Aorta (tissue), 5 donors: ENCODE data around the gene AGPAT4. TPM values are rescaled to one million over a fixed set of nuclear protein-coding genes. Genes with fewer than 3 reads are reported as not detected.

Experiments
- ATAC-seq: fragments of 200-7000 bp; cut with Tn5 transposase; one replicate; pipeline ENCODE4 v1.9.1; 2022; ENCODE audit warnings: moderate library complexity; ENCODE audit not compliant: low FRiP score
- DNase-seq, 2 donors: peaks; one replicate each; pipeline ENCODE4 v3.0.0-alpha.2; 2020
- H3K27ac ChIP-seq, 2 donors: one replicate each; pipeline ENCODE4 v1.5.1; 2013; ENCODE audit warnings: low read length in 2 of 2, mild to moderate bottlenecking in 2 of 2, moderate library complexity in 2 of 2, control low read depth in 1 of 2, inconsistent platforms in 1 of 2, low read depth in 1 of 2
- H3K27me3 ChIP-seq, 2 donors: one replicate each; pipeline ENCODE4 v1.6.1; 2013; ENCODE audit warnings: control low read depth in 1 of 2, low read length in 1 of 2, mild to moderate bottlenecking in 1 of 2, moderate library complexity in 1 of 2; ENCODE audit not compliant: insufficient read depth in 2 of 2, control insufficient read depth in 1 of 2
- H3K36me3 ChIP-seq, 2 donors: one replicate each; pipeline ENCODE4 v1.6.1; 2013; ENCODE audit warnings: control low read depth in 1 of 2, low read length in 1 of 2, mild to moderate bottlenecking in 1 of 2; ENCODE audit not compliant: insufficient read depth in 2 of 2, control insufficient read depth in 1 of 2
- H3K4me1 ChIP-seq, 2 donors: one replicate each; pipeline ENCODE4 v1.6.1; 2013; ENCODE audit warnings: low read length in 2 of 2, control low read depth in 1 of 2, mild to moderate bottlenecking in 1 of 2, moderate library complexity in 1 of 2; ENCODE audit not compliant: insufficient read depth in 2 of 2, control insufficient read depth in 1 of 2
- H3K4me3 ChIP-seq, 2 donors: one replicate each; pipeline ENCODE4 v1.5.1; 2013; ENCODE audit warnings: low read length in 2 of 2, control low read depth in 1 of 2, mild to moderate bottlenecking in 1 of 2
- H3K9me3 ChIP-seq: one replicate; pipeline ENCODE4 v1.6.1; 2013; ENCODE audit warnings: mild to moderate bottlenecking, low read length; ENCODE audit not compliant: control insufficient read depth
- WGBS, 2 donors: extraction: QIAGEN DNeasy Blood & Tissue Kit; methylation state at CpG; one replicate each; pipeline ENCODE4 v1.1.7; 2013; 5-methylcytosine and 5-hydroxymethylcytosine counted together
- intact Hi-C, 2 donors: fragments of 100-400 bp; cut with DNase I; formaldehyde crosslinking; loops; one replicate each; pipeline versions ENCODE4 v1.14.2 to v1.15.0; 2022
- polyA plus RNA-seq, 2 donors: library from polyadenylated mRNA; stranded (reverse); fragments of 200-250 nt; gene quantifications; one replicate each; pipeline ENCODE4 v1.2.3, GENCODE V29; 2013
- total RNA-seq, 2 donors: library from RNA; stranded (reverse); fragmentation: NEBNext Ultra II Directional; extraction: Animal tissue kit (Norgen Biotek cat#: 25700); gene quantifications; one replicate each; pipeline ENCODE4 v1.2.1, GENCODE V29; 2021
- donor health status: healthy with polysubstance abuse.
- donor health status: Bipolar disorder and iron deficiency.
- donor health status: DM: no; HTN: no; CAD: no.
- donor health status: DM: no; HTN: no; CAD: no.
- donor health status: DM: yes; HTN: yes; CAD: no.

Gene AGPAT4
- total and polyA plus RNA-seq, 4 donors = 1.0 to 17.9 (median 11.0) TPM

GRCh38 chr6:161100072-161100471 lies 173.8 kb downstream of the AGPAT4 start:
- WGBS, 2 donors = 83 to 84% methylated on average over 8 of the region's 8 CpGs
- ATAC-seq (no peak), DNase-seq (no peak)
- intact Hi-C loops = loop anchor here in 1 of 2 donors (5.0 kb wide), 1 partner anchor 272 kb away; no protein-coding TSS in a partner anchor
- Histone ChIP-seq H3K27ac (no peak overlapping the region), H3K9me3 (no peaks in the 10 kb centered on the region), H3K4me1 (no peaks in the 10 kb centered on the region), H3K27me3 (no peaks in the 10 kb centered on the region), H3K36me3 (peaks cover 3 to 6% of the 10 kb centered on the region in 2 donors), H3K4me3 (no peak overlapping the region)

GRCh38 chr6:161095916-161096315 lies 177.9 kb downstream of the AGPAT4 start:
- Histone ChIP-seq H3K36me3 (peaks cover 3 to 4% of the 10 kb centered on the region in 2 donors), H3K4me1 (no peaks in the 10 kb centered on the region), H3K27me3 (no peaks in the 10 kb centered on the region), H3K4me3 (no peak overlapping the region), H3K27ac (no peak overlapping the region), H3K9me3 (no peaks in the 10 kb centered on the region)
- no peak for ATAC-seq
- no peak for DNase-seq
- intact Hi-C loops = no loop called here

- no peaks in the 10 kb centered on the region for H3K9me3 ChIP-seq
- H3K4me3 ChIP-seq = no peak overlapping the region
- H3K27ac ChIP-seq = no peak overlapping the region
- H3K36me3 ChIP-seq = peaks cover 3 to 4% of the 10 kb centered on the region in 2 donors
- 84 to 88% methylated on average over 5 of the region's 5 CpGs for WGBS, 2 donors
- ATAC-seq (no peak), DNase-seq (no peak)
- intact Hi-C loops = no loop called here
- H3K27me3 ChIP-seq = no peaks in the 10 kb centered on the region
- no peaks in the 10 kb centered on the region for H3K4me1 ChIP-seq
Measured at GRCh38 chr6:161094955-161095354, 178.9 kb downstream of the AGPAT4 start.

- 78% methylated on average over 6 of the region's 6 CpGs for WGBS, 2 donors
- H3K4me1 ChIP-seq = no peaks in the 10 kb centered on the region
- H3K27ac ChIP-seq = no peak overlapping the region
- no peaks in the 10 kb centered on the region for H3K9me3 ChIP-seq
- no peak for ATAC-seq
- no peak overlapping the region for H3K4me3 ChIP-seq
- peaks cover 6 to 8% of the 10 kb centered on the region in 2 donors for H3K36me3 ChIP-seq
- intact Hi-C loops = no loop called here
- H3K27me3 ChIP-seq = no peaks in the 10 kb centered on the region
- DNase-seq = no peak
Measured at GRCh38 chr6:161091972-161092701, 181.7 kb downstream of the AGPAT4 start.

GRCh38 chr6:161091151-161091550 lies 182.7 kb downstream of the AGPAT4 start:
- H3K27ac ChIP-seq = no peak overlapping the region
- DNase-seq = no peak
- H3K4me1 ChIP-seq = no peaks in the 10 kb centered on the region
- ATAC-seq = no peak
- intact Hi-C loops = no loop called here
- H3K9me3 ChIP-seq = no peaks in the 10 kb centered on the region
- peaks cover 3 to 8% of the 10 kb centered on the region in 2 donors for H3K36me3 ChIP-seq
- no peaks in the 10 kb centered on the region for H3K27me3 ChIP-seq
- WGBS, 2 donors = 85 to 87% methylated on average over 4 of the region's 4 CpGs
- no peak overlapping the region for H3K4me3 ChIP-seq

GRCh38 chr6:161088676-161089328 lies 185.1 kb downstream of the AGPAT4 start:
- Histone ChIP-seq H3K36me3 (peaks cover 6 to 8% of the 10 kb centered on the region in 2 donors), H3K4me3 (no peak overlapping the region), H3K4me1 (no peaks in the 10 kb centered on the region), H3K9me3 (no peaks in the 10 kb centered on the region), H3K27me3 (no peaks in the 10 kb centered on the region), H3K27ac (no peak overlapping the region)
- DNase-seq (no peak), ATAC-seq (no peak)
- intact Hi-C loops = no loop called here
- 60 to 62% methylated on average over 2 of the region's 2 CpGs for WGBS, 2 donors

- Histone ChIP-seq H3K4me3 (no peak overlapping the region), H3K27ac (no peak overlapping the region), H3K4me1 (no peaks in the 10 kb centered on the region), H3K27me3 (no peaks in the 10 kb centered on the region), H3K36me3 (peaks cover 8 to 11% of the 10 kb centered on the region in 2 donors), H3K9me3 (no peaks in the 10 kb centered on the region)
- DNase-seq = no peak
- intact Hi-C loops = no loop called here
- ATAC-seq = no peak
- WGBS, 2 donors = 96 to 97% methylated on average over 5 of the region's 5 CpGs
Measured at GRCh38 chr6:161085246-161085645, 188.6 kb downstream of the AGPAT4 start.

- no peak overlapping the region for H3K27ac ChIP-seq
- H3K4me3 ChIP-seq = no peak overlapping the region
- DNase-seq (no peak), ATAC-seq (no peak)
- no peaks in the 10 kb centered on the region for H3K27me3 ChIP-seq
- intact Hi-C loops = no loop called here
- 82 to 87% methylated on average over 2 of the region's 2 CpGs for WGBS, 2 donors
- H3K36me3 ChIP-seq = peaks cover 4 to 8% of the 10 kb centered on the region in 2 donors
- no peaks in the 10 kb centered on the region for H3K9me3 ChIP-seq
- no peaks in the 10 kb centered on the region for H3K4me1 ChIP-seq
Measured at GRCh38 chr6:161082215-161082614, 191.6 kb downstream of the AGPAT4 start.
